ENCODE data around the gene SRSF3.
"Not testable (repeated sequence)": the region's sequence is repeated elsewhere in the genome, so short reads cannot be mapped to it uniquely, and the experiment has no call there.

- TF ChIP-seq CTCF (IDR thresholded peaks at IDR 0.05; ENCODE audit: low read depth, low read length, poor library complexity, severe bottlenecking); EZH2phosphoT487 (IDR thresholded peaks at IDR 0.05; ENCODE audit: borderline replicate concordance, low read length): not testable (repeated sequence)
Measured at GRCh38 chr6:36589025-36589400, 5.1 kb upstream of the SRSF3 start.

Data from DOHH2 (cell line).